Astrocyte of the hippocampus (primary cell): ENCODE results near the gene PES1.
A peak's percentile ranks its signal among the peaks of the same experiment; 100 is the strongest.
"Not testable (repeated sequence)": the region's sequence is repeated elsewhere in the genome, so short reads cannot be mapped to it uniquely, and the experiment has no call there.

Experiments
- DNase-seq: peaks from one replicate; pipeline ENCODE4 v3.0.0; 2011; ENCODE audit warnings: low read depth, low spot score

PES1 gene

GRCh38 chr22:30591588-30592359, at the start of gene PES1:
Gene PES1, minus strand, starts transcription at chr22:30591910. Its CDS starts 77 bp downstream, at chr22:30591833.
- DNase-seq, result peak; percentile 99

DNA sequence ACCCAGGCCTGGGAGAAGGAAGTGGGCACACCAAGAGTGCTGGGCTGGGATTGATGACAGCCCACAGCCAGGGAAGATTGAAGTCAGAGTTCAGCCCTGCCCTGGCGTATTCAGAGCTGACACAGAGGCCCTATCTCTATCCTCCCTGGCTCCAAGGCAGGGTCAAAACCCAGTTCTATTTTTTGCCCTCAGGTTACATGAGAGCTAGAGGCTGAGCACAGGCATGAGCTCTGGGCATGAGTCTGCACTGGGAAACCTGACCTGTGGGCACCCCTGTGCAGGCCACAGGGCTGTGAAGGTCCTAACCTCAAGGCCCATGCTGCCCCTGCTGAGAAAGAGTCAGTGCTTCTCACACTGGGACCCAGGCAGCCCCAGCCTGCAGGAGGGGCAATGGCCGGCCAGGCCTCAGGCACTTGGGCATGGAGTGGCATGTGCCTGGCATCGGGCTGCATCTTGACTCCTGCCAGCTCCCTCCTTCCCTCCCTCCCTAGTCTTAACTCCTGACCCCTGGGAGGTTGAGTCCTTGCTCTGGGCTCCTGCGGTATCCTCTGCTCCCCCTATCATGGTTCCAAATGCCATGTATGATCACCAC, 49.2 kb upstream of the PES1 start:
- no peak for DNase-seq

DNA sequence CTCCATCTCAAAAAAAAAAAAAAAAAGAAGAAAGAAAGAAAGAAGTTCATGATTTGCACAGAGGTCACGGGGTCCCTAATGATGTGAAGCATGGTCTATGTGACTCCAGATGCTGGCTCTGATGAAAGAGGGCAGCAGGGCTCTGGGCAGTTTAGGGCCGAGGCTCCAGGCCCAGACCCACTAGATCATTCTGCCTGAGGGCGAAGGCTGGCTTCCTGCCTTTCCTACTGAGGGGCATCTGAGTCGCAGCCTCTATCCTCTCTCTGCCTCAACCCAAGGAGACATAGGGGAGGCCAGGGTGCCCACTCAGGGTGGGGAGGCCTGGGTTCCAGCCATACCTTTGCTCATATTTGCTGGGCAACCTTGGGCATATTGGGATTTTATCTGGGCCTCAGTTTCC, 48.7 kb upstream of the PES1 start:
- no peak for DNase-seq

GRCh38 chr22:30637701-30638114, 46.0 kb upstream of the PES1 start:
- no peak for DNase-seq

GRCh38 chr22:30636226-30637077, 44.7 kb upstream of the PES1 start:
- DNase-seq, result peak; percentile 48

DNA sequence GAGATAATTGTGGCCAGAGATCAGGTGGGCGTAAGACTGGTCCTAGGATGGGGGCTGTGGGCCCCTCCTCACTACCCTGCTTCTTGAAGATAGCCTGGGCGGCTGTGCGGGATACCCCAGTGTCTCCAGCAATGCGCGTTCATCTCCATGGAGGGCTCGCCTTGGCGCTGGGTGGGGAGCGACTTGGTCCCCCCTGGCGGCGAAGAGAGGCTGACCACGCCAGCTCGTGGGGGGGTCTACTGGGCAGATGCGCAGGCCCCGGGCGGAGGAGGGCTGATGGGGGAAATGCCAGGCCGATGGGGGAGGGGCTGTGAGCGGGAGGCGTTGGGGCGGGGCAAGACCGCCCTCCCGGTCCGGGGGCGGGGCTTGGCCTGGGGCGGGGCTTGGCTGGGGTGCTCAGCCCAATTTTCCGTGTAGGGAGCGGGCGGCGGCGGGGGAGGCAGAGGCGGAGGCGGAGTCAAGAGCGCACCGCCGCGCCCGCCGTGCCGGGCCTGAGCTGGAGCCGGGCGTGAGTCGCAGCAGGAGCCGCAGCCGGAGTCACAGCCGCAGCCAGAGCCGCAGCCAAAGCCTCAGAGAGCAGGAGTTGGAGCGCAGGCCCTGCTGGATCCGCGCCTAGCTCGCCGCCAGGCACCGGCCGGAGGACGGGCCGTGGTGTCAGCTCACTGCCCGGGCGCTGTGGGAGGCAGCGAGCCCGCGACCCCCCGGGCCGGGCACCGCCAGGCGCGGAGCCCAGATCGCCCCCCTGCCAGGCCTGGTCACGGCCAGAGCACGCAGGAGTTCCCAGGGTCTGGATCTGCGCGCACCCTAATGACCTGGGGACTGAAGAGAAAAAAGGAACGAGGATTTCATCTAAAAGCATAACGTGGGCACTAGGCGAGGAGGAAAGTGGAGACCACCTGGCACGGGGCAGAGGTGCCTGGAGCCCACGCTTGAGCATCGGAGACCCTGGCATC, 43.8 kb upstream of the PES1 start, which contains the start of gene SLC35E4:
SLC35E4 (plus strand) TSS at position 509 of the 953 bp plus-strand sequence. CDS start 670 bp downstream, outside the sequence.
- DNase-seq, result peak; percentile 95

DNA sequence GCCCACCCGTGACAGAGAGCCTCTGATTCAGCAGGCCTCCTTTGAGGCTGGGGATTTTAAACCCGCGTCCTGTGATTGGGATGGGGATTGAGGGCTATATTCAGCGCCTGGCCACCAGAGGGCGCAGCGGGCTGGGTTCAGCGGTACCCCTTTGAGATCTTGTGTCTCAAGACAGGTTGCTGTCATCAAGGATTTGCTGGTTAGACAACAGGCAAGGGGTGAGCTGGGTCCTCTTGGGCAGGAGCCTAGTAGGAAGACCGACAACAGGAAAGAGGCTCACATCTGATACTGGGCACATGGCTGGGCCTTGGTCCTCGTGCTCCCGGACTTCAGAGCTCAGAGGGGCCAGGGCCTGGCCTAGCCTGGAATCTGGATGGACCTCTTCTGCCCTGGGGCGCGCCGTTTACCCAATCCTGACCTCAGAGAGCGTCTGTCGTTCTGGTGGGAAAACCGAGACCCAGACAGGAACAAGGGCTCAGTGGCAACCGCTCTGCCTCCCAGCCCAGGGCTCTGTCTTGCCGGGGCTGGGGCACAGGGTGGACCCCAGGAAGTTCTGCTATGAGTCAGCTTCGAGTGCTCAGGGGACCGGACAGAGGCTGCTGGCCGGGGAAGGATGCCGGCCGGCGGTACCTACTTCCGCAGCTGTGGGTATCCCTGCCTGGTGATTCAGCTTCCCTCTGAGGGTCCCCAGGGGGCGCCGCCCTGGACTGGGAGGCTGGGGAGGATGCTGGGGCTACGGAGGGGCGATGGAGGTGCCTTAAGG, 42.9 kb upstream of the PES1 start:
- DNase-seq, result peak; percentile 92

DNA sequence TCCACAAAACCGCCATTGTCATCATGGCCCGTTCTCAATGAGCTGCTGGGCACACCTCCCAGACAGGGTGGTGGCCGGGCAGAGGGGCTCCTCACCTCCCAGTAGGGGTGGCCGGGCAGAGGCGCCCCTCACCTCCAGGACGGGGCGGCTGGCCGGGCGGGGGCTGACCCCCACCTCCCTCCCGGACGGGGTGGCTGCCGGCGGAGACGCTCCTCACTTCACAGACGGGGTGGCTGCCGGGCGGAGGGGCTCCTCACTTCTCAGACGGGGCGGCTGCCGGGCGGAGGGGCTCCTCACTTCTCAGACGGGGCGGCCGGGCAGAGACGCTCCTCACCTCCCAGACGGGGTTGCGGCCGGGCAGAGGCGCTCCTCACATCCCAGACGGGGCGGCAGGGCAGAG, 39.8 kb upstream of the PES1 start:
- not testable (repeated sequence) for DNase-seq

- no peak for DNase-seq
Observed at GRCh38 chr22:30628491-30628890, 36.8 kb upstream of the PES1 start.

DNA sequence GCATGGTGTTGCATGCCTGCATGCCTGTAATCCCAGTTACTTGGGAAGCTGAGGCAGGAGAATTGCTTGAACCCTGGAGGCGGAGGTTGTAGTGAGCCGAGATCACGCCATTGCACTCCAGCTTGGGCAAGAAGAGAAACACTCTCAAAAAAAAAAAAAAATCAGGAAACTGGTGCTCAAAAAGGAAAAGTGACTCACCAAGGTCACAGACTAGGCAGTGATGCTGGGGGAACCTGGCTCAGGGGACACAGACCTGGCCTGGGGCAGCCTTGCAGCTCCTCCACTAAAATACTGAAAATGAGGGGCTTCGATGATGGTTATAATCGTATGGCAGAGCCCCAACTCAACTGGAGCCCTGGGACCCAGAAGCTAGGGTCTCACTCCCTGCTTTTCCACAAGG, 35.8 kb upstream of the PES1 start:
- no peak for DNase-seq

DNA sequence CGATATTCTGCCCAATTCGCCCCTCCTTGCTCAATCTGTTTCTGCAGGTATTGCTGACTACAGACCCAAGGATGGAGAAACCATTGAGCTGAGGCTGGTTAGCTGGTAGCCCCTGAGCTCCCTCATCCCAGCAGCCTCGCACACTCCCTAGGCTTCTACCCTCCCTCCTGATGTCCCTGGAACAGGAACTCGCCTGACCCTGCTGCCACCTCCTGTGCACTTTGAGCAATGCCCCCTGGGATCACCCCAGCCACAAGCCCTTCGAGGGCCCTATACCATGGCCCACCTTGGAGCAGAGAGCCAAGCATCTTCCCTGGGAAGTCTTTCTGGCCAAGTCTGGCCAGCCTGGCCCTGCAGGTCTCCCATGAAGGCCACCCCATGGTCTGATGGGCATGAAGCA, 34.7 kb upstream of the PES1 start:
- no peak for DNase-seq

DNA sequence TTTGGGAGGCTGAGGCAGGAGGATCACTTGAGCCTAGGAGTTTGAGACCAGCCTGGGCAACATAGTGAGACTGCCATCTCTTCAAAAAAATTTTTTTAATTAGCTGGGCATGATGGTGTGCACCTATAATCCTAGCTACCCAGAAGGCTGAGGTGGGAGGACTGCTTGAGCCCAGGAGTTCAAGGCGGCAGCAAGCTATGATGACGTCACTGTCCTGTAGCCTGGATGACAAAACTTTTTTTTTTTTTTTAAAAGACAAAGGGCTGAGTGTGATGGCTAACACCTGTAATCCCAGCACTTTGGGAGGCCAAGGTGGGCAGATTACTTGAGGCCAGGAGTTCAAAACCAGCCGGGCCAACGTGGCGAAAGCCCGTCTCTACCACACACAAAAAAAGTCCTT, 28.2 kb upstream of the PES1 start:
- DNase-seq, result not testable (repeated sequence)

GRCh38 chr22:30617819-30618218, 26.1 kb upstream of the PES1 start:
- DNase-seq, result no peak

DNA sequence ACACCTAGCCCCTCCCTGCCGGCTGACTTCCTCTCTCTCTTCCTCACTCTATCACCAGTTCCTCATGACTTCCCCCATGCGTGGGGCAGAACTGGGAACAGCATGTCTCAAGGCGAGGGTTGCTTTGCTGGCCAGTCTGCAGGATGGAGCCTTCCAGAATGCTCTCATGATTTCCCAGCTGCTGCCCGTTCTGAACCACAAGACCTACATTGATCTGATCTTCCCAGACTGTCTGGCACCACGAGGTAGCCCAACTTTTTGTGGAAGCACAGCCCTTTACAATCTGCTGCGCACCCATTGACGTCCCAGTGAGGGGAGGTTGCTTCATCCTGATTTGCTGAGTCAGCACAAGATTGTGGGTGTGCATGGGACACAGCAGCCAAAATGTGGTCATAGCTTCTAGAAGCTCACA, 23.8 kb upstream of the PES1 start:
- no peak for DNase-seq

GRCh38 chr22:30614879-30615278, 23.2 kb upstream of the PES1 start:
- DNase-seq, result no peak

DNA sequence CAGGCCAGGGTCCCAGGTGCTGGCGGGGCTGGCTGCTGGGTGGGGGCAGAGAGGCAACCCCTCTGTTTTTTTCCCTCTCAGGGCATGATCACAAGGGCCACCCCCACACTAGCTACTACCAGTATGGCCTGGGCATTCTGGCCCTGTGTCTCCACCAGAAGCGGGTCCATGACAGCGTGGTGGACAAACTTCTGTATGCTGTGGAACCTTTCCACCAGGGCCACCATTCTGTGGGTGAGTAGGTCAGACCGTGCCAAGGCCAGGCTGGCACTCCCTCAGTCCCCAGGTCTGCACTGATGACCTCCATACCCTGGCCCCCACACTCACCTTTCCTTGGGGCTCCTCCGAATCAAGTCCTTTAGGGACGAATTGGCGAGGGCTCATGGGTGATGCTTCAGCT, 22.6 kb upstream of the PES1 start:
- DNase-seq, result no peak

GRCh38 chr22:30612789-30613188, 21.1 kb upstream of the PES1 start:
- DNase-seq, result no peak

DNA sequence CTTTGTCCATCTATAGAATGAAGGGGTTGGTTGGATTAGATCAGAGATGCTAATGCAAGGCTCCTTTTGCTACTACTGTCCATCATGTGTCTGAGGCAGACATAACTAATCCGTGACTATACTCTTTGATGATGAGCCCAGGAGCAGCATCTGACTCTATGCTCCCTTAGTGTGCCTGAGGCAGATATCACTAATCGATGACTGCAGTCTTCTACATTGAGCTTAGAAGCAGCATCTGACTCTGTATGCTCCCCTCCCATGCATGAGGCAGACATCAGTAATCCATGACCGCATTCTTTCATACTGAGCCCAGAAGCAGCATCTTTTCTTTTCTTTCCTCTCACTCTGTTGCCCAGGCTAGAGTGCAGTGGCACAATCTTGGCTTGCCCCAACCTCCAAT, 19.5 kb upstream of the PES1 start:
- DNase-seq, result no peak

DNA sequence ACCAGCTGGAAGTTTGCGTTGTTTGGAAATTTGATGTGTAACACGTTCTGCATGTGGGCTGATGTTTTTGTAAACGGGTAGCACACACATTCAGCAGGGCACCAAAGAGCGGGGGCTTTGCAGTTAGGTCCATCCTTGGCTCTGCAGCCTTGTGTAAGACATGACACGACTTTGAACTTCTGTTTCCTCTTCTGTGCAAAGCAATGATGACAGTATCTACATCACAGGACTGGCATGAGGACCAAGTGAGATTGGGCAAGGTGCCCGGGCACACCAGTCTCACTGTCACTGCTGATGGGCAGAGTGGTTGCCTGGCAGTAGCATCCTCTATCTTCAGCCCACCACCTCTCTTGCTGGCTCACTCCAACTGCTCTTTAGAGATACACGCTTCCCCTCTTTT, 18.6 kb upstream of the PES1 start:
- DNase-seq, result no peak
